ENCODE results near the gene PRDM16.

- TF ChIP-seq CTCF (IDR thresholded peaks at IDR 0.05), result no peak
- TF ChIP-seq POLR2A (IDR thresholded peaks at IDR 0.05), result no peak
Observed at GRCh38 chr1:3171761-3172160, 102.8 kb downstream of the PRDM16 start.

All from testis (tissue), 2 donors.